A673 (cell line): Measurements from ENCODE around the gene MYO6. TPM values are rescaled to one million over a fixed set of nuclear protein-coding genes. Genes with fewer than 3 reads are reported as not detected.
"Not testable (repeated sequence)": the region's sequence is repeated elsewhere in the genome, so short reads cannot be mapped to it uniquely, and the experiment has no call there.

Experiments
- Bru-seq: library from RNA; stranded (reverse); fragments of 400-500 nt; gene quantifications from one replicate; lab custom pipeline; 2021; lab: Mats Ljungman, UMichigan
- BruChase-seq, 2 experiments: library from RNA; stranded (reverse); fragments of 400-500 nt; gene quantifications; one replicate each; lab custom pipeline; 2021; lab: Mats Ljungman, UMichigan
- BruUV-seq: library from RNA; stranded (reverse); fragments of 400-500 nt; replicated peaks from 2 replicates; lab custom pipeline; 2021; lab: Mats Ljungman, UMichigan
- CTCF ChIA-PET: fragments of 300-600 bp; sonication (Branson Sonifier 250); formaldehyde crosslinking; loops from one replicate; lab custom pipeline; 2022; ENCODE audit warnings: antibody characterized with exemption; lab: Charles Lee
- POLR2A ChIA-PET: fragments of 300-600 bp; sonication (Branson Sonifier 250); formaldehyde crosslinking; loops from one replicate; lab custom pipeline; 2022; ENCODE audit warnings: antibody characterized with exemption; ENCODE audit not compliant: low non-redundant PET; lab: Charles Lee
- DNase-seq: peaks from one replicate; pipeline ENCODE4 v3.0.0-alpha.2; 2015; ENCODE audit warnings: low spot score
- H3K27ac ChIP-seq: fragments of 200-600 bp; sonication (generic); 2 replicates; pipeline ENCODE4 v1.5.1; 2016; ENCODE audit warnings: mixed run types, low read depth, mild to moderate bottlenecking, mixed read lengths, antibody characterized with exemption, low read length; ENCODE audit not compliant: poor library complexity, severe bottlenecking
- H3K27me3 ChIP-seq: fragments of 200-600 bp; sonication (generic); replicated peaks from 2 replicates; pipeline ENCODE4 v1.6.1; 2017; ENCODE audit warnings: mixed run types, low read depth, mild to moderate bottlenecking, mixed read lengths, antibody characterized with exemption, low read length; ENCODE audit not compliant: insufficient read depth, poor library complexity
- H3K36me3 ChIP-seq: fragments of 200-600 bp; sonication (generic); 2 replicates; pipeline ENCODE4 v1.6.1; 2016; ENCODE audit warnings: mixed run types, mild to moderate bottlenecking, mixed read lengths, antibody characterized with exemption, low read length; ENCODE audit not compliant: insufficient read depth, poor library complexity, severe bottlenecking
- H3K4me1 ChIP-seq: fragments of 200-600 bp; sonication (generic); 2 replicates; pipeline ENCODE4 v1.6.1; 2017; ENCODE audit warnings: mixed run types, mild to moderate bottlenecking, mixed read lengths, antibody characterized with exemption, low read length; ENCODE audit not compliant: insufficient read depth, poor library complexity, severe bottlenecking
- H3K4me3 ChIP-seq: fragments of 200-600 bp; sonication (generic); 2 replicates; pipeline ENCODE4 v1.5.1; 2016; ENCODE audit warnings: low read depth, mixed run types, mild to moderate bottlenecking, mixed read lengths, low read length; ENCODE audit not compliant: poor library complexity, severe bottlenecking
- H3K9me3 ChIP-seq: fragments of 200-600 bp; sonication (generic); 2 replicates; pipeline ENCODE4 v1.6.1; 2016; ENCODE audit warnings: mixed run types, low read depth, mild to moderate bottlenecking, mixed read lengths, antibody characterized with exemption, low read length; ENCODE audit not compliant: poor library complexity, severe bottlenecking
- CTCF ChIP-seq: fragments of 300-800, 200-600 bp; sonication (generic); conservative IDR thresholded peaks from 2 replicates; pipeline ENCODE4 v1.5.1; 2017; ENCODE audit warnings: low read depth, mild to moderate bottlenecking, antibody characterized with exemption, low read length, moderate library complexity, mixed read lengths
- EZH2 ChIP-seq: fragments of 200-600 bp; sonication (generic); IDR thresholded peaks from 2 replicates; pipeline ENCODE4 v1.6.1; 2017; ENCODE audit warnings: borderline replicate concordance, low read depth, mild to moderate bottlenecking, mixed read lengths, antibody characterized with exemption, low read length; ENCODE audit not compliant: poor library complexity, severe bottlenecking
- intact Hi-C: fragments of 100-400 bp; cut with micrococcal nuclease; formaldehyde crosslinking; loops from one replicate; pipeline ENCODE4 v1.10.0; 2022; ENCODE audit not compliant: unreplicated experiment
- long read RNA-seq: library from polyadenylated mRNA; stranded (forward); transcript quantifications from one replicate; pipeline ENCODE4 v2.0.0, GENCODE V29; 2022
- total RNA-seq: library from RNA; stranded (reverse); gene quantifications from 2 replicates; pipeline ENCODE4 v1.2.3, GENCODE V29; 2021

MYO6 gene
- 1.8 and 2.8 TPM in 2 replicates for total RNA-seq
- percentile 37 among the genes with signal in this experiment for Bru-seq, nascent RNA
- percentile 38 among the genes with signal in this experiment for BruChase-seq, experiment 1, labeled RNA remaining after a 2-hour chase
- percentile 38 among the genes with signal in this experiment for BruChase-seq, experiment 2, labeled RNA remaining after a 6-hour chase
- long read RNA-seq, partial matches to known transcripts, result 0 of 9 reads
- long read RNA-seq, other reads (novel, unspliced or antisense), result 9 of 9 reads

GRCh38 chr6:75748743-75749538 lies at the start of gene MYO6:
TSS of gene MYO6 (plus strand) at chr6:75749239. CDS start at chr6:75817548, 68,309 bp downstream.
- POLR2A ChIA-PET, result no interaction called here
- BruUV-seq, result no TSS peak
- TF ChIP-seq CTCF (no peak), EZH2 (no peak)
- peaks cover 7% of the 10 kb centered on the region for H3K27me3 ChIP-seq
- intact Hi-C loops, result no loop called here
- H3K4me3 ChIP-seq, result peak within 1 kb of the TSS; percentile 81
- DNase-seq, result peak; percentile 49
- H3K27ac ChIP-seq, result no peak within 1 kb of the TSS
- no peaks in the 10 kb centered on the region for H3K9me3 ChIP-seq
- CTCF ChIA-PET, result no interaction called here
- no peaks in the 10 kb centered on the region for H3K36me3 ChIP-seq
- H3K4me1 ChIP-seq, result no peaks in the 10 kb centered on the region

GRCh38 chr6:75708334-75708733 lies 40.7 kb upstream of the MYO6 start:
- POLR2A ChIA-PET, H3K27ac ChIP-seq, CTCF ChIA-PET, DNase-seq, intact Hi-C loops, BruUV-seq, H3K9me3 ChIP-seq, H3K27me3 ChIP-seq, H3K4me3 ChIP-seq, H3K4me1 ChIP-seq: not testable (repeated sequence)
- H3K36me3 ChIP-seq, result peaks cover 35% of the 10 kb centered on the region

- Histone ChIP-seq H3K36me3 (peaks cover 63% of the 10 kb centered on the region), H3K4me1 (no peaks in the 10 kb centered on the region), H3K9me3 (no peaks in the 10 kb centered on the region), H3K4me3 (no peak overlapping the region), H3K27me3 (no peaks in the 10 kb centered on the region), H3K27ac (no peak overlapping the region)
- no TSS peak for BruUV-seq
- TF ChIP-seq CTCF (no peak), EZH2 (no peak)
- no peak for DNase-seq
- intact Hi-C loops, result no loop called here
- CTCF ChIA-PET, result no interaction called here
- POLR2A ChIA-PET, result no interaction called here
Observed at GRCh38 chr6:75711173-75711572, 37.9 kb upstream of the MYO6 start.
